Measurements from ENCODE around the gene POU6F1.

DNA sequence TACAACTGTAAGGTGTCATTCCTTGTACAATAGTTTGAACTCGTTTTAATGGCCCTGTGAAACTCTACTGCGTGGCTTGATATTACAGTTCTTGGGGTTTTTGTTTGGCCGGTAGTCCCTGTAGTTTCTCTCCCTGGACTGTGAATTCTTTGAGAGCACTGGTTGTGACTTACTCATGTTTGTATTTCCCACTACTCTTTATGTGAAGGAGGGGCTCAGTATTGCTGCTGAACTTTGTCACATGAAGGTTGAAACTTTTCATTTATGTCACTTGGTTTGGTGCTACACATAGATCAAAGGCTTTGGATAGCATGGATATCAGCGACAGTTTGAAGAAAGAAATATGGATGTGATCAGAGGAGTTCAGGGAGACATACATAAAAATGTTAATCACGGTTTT, 1.5 kb upstream of the POU6F1 start:
- TF ChIP-seq, protein P1, sequence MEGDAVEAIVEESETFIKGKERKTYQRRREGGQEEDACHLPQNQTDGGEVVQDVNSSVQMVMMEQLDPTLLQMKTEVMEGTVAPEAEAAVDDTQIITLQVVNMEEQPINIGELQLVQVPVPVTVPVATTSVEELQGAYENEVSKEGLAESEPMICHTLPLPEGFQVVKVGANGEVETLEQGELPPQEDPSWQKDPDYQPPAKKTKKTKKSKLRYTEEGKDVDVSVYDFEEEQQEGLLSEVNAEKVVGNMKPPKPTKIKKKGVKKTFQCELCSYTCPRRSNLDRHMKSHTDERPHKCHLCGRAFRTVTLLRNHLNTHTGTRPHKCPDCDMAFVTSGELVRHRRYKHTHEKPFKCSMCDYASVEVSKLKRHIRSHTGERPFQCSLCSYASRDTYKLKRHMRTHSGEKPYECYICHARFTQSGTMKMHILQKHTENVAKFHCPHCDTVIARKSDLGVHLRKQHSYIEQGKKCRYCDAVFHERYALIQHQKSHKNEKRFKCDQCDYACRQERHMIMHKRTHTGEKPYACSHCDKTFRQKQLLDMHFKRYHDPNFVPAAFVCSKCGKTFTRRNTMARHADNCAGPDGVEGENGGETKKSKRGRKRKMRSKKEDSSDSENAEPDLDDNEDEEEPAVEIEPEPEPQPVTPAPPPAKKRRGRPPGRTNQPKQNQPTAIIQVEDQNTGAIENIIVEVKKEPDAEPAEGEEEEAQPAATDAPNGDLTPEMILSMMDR (IDR thresholded peaks at IDR 0.05): no peak
- TF ChIP-seq POLR2A (IDR thresholded peaks at IDR 0.05): no peak
